ENCODE results near the gene NEDD4L.

Gene NEDD4L

GRCh38 chr18:58211510-58211909 lies 167.5 kb downstream of the NEDD4L start:
- DNase-seq (ENCODE audit: low spot score), result no peak

GRCh38 chr18:58212274-58212673 lies 168.2 kb downstream of the NEDD4L start:
- no peak for DNase-seq (ENCODE audit: low spot score)

- no peak for DNase-seq (ENCODE audit: low spot score)
Observed at GRCh38 chr18:58213440-58213839, 169.4 kb downstream of the NEDD4L start.

GRCh38 chr18:58215011-58215410 lies 171.0 kb downstream of the NEDD4L start:
- no peak for DNase-seq (ENCODE audit: low spot score)

DNA sequence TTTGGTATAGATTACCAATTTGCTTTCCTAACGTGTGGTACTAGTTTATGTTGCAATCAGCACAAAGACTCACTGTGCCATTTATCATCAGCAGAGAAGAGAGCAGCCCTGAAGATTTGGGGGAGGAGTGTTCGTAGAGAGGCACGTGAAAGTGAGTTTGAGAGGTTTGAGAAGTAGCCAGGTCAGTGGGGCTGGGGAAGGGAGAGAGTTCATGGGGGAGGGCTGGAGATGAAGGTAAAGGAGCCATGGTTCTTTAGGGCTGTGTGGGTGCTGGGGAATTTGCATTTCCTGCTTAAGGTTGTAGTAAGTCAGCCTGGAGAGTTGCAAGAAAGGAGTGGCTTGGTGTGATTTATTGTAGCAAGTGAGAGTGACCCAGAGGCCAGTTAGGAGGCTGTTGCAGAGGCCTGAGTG lies 172.1 kb downstream of the NEDD4L start:
- no peak for DNase-seq (ENCODE audit: low spot score)

DNA sequence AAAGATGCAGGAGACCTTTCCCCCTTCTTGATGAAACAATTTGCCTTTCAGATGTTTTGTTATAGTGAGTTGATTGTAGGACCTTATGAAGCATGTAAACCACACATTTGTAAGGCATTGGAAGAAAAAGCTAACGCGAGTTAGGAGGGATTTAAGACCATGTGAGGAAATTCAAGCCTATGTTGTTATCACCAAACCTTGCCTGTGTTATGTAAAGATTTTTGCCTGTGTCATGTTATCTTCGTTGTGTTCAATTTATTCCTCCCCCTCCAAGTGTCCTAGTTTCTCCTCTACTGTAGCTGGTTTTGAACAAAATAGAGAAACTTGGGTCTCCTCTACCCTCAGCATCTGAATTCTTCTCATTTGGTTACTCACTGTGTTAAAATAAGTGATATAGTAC lies 173.0 kb downstream of the NEDD4L start:
- no peak for DNase-seq (ENCODE audit: low spot score)

DNA sequence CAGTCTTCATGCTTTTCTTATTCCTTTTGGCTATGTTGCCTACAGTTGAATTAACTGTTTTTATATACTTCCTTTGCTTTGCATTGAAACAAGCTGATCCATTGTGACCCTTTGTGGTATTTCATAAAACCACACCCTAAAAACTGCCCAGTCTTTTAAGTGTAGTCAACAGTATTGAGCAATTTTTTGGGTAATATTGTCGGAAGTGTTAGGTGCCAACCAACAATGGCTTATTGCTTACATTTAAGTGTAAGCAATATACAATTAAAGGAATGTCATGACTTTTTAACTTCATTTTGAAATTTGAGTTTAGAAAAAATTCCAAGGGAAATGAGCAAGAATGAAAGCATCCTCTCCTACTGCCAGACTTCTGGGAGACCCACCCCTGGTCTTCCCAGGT lies 174.1 kb downstream of the NEDD4L start:
- no peak for DNase-seq (ENCODE audit: low spot score)

DNA sequence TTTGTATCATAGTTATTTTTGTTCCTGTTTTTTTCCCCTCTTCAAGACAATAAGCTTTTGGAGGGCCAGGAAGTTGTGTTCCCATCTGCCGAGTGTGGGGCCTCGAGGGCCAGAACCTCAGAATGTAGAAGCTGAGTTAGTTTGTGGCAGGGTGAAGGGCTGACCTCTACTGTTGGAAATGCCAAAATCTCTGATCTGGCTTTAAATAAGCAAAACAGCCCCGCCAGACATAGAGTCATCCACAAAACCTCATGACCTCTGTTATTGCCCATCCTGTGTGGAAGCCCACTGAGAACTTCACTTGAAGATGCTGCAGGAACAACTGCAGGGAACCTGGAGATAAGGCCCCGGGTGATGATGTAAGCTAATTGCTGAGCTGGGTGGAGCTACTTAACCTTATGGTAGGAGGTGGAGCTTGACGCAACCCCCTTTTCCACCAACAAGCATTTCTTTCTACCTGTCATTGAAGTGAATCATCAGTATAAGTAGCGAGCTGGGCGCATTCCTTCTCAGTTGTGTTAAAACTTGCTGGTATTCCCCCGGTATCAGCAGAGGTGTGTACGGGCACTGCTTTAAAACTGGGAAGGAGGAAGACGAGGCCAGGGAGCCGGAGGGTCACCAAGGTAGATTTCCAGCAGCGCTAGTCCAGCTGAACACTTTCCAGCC lies 177.2 kb downstream of the NEDD4L start:
- DNase-seq (ENCODE audit: low spot score), result no peak

- DNase-seq (ENCODE audit: low spot score), result no peak
Observed at GRCh38 chr18:58222432-58223125, 178.6 kb downstream of the NEDD4L start.

DNA sequence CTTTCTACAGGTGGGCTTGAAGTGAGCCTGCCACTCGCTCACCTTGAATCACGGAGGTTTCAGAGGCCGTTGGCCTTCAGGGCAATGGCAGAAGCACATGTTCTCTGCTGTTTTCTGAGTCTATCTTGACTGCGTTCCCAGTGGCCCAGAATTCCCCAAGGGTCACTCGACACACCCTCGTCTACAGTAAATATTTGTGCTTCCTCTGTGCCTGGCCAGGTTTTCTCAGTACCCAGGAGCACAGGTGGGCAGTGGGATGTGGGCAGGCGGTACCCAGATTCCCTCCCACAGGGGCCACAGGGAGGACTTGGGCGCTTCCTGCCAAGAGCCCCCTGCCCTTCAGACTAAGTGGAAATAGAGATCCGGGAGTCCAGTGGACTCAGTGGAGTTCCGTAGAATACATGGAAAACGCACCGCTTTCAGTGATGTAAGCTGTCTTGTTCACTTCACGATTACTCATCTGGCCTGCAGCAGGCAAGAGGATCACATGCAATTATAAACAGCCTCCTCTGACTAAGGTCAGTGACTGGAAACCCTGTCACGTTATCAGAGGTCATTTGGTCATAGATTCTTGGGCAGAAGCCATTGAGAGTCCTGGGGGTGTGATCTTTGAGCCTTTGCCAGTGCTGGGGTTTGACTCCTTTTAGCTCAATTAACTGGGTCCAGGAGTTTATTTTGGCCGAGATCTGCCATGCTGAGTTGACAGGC lies 179.8 kb downstream of the NEDD4L start:
- DNase-seq (ENCODE audit: low spot score), result no peak

GRCh38 chr18:58224425-58224750 lies 180.4 kb downstream of the NEDD4L start:
- no peak for DNase-seq (ENCODE audit: low spot score)

GRCh38 chr18:58225101-58225500 lies 181.1 kb downstream of the NEDD4L start:
- DNase-seq (ENCODE audit: low spot score), result no peak

GRCh38 chr18:58226429-58226828 lies 182.4 kb downstream of the NEDD4L start:
- DNase-seq (ENCODE audit: low spot score), result no peak

GRCh38 chr18:58227361-58227930 lies 183.4 kb downstream of the NEDD4L start:
- DNase-seq (ENCODE audit: low spot score), result no peak

DNA sequence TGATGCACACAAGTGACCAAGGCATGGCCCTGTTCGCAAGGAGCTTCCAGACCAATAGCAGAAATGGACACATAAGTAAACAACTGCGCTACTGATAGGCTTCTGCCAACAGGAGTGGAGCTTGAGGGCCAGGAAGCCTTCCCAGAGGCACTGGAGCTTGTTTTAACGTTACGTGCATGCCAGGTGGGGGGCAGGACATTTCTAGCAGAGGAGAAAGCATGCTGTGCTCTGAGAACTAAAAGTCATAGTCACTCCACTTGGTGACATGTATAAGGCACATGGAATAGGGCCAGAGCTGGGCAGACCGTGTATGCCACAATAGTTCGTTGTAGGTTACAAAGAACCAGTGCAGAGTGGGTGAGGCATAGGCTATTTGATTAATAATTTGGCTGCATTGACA lies 184.2 kb downstream of the NEDD4L start:
- DNase-seq (ENCODE audit: low spot score), result no peak

DNA sequence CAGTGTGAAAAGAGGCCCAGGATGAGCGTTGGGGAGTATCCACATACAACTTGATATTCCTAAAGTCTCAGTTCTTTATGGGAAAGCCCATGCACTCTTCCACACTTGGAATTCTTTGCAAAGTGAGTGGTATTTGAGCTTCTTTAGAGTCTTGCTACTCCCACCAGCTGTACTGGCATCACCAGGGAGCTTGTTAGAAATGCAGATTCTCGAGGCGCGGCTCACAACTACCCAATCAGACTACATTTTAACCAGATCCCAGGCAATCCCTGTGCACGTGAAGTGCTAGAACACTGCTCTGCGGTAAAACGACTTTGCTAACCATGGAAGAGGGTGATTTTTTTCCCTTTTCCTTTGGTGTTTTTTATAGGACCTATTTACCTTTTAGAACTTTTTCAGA lies 184.7 kb downstream of the NEDD4L start:
- DNase-seq (ENCODE audit: low spot score), result no peak

GRCh38 chr18:58229162-58229561 lies 185.1 kb downstream of the NEDD4L start:
- no peak for DNase-seq (ENCODE audit: low spot score)

DNA sequence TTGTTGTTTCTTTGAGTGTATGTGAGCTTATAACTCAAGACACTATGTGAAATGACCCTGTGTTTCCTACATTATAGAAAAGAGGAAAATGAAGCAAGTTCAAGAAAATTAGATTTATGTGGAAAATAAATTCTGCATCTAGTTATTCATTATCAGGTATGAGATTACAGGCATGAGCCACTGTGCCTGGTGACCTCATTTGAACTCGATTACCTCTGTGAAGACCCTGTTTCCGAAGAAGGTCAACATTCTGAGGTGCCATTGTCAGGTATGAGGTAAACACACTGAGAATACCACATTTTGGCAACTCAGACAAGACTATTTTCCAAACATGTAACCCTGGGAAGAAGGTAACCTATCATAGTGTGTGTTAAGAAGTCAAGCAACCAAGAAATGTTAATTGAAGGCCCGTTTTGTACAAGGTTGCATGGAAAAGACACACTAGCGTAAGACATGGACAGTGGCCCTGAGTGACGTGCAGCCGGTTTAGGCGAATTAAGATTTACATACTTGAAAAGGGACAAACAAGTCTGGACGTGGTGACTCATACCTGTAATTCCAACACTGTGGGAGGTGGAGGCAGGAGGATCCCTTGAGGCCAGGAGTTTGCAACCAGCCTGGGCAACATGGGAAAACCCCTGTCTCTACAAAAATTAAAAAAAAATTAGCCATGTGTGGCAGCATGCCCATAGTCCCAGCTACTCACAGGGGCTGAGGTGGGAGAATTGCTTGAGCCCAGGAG lies 186.6 kb downstream of the NEDD4L start:
- no peak for DNase-seq (ENCODE audit: low spot score)

DNA sequence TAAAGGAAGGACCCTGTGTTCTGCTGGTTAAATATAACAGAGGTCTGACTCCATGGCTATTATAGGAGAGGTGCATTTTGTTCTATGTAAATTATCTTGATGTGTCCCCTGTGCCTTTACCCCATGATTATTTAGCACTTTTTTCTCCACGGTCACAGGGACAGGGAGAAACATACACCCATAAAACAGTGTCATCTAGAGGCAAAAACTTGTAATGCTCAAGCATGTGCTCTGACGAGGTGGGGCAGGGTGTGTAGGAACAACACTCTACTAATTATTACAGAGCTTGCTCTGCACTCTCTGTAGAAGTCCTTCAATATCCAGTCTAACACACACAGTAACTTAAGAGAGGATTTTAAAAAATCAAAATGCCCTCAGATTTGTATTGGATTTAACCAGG lies 187.9 kb downstream of the NEDD4L start:
- DNase-seq (ENCODE audit: low spot score), result no peak

DNA sequence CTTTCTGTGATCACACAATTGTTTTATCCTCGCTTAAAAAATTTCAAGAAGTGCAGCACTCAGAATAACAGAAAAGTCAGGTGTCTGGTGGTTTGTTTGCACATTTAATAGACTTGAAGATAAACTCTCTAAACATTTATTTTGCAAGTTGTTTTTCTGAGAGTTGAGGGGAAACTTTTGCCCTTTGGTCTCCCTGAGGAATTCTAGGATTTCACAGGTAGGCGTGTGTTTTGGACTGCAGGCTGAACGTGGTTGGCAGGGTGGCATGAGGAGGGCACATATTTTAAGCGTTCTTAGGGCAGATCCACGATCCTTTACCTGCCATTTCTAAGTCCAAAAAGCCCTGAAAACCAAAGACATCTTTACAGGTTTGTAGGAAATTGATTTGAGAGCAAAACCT lies 188.6 kb downstream of the NEDD4L start:
- no peak for DNase-seq (ENCODE audit: low spot score)

DNA sequence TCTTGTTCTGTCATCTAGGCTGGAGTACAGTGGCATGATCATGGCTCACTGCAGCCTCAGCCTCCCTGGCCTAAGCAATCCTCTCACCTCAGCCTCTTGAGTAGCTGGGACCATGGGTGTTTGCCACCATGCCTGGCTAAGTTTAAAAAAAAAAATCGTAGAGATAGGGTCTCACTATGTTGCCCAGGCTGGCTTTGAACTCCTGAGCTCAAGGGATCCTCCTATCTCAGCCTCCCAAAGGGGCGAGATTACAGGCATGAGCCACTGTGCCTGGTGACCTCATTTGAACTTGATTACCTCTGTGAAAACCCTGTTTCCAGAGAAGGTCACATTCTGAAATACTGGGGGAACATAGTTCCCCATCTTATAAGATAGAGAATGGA lies 190.3 kb downstream of the NEDD4L start:
- DNase-seq (ENCODE audit: low spot score), result no peak

DNA sequence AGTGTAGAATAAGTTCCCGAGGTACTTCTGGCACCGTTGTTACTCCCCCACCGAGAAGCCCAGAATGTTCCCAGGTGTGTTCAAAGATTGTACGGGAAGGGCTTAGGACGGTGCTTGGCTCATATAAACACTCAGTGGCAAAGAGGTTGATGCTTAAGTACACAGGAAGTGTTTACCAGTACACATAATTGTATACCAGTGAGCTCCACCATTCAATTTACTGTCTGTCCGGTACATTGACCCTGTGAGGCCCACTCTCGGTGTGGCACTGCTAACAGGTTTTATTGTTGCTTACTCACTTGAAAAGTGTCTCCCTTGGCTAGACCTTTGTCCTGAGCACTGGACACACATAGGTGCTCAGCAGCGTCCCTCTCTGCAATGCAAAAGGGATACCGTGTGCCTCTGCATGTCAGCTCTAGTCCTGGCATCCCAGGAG lies 191.0 kb downstream of the NEDD4L start:
- no peak for DNase-seq (ENCODE audit: low spot score)
